ENCODE data around the gene APAF1. TPM values are rescaled to one million over a fixed set of nuclear protein-coding genes. Genes with fewer than 3 reads are reported as not detected.
A peak's percentile ranks its signal among the peaks of the same experiment; 100 is the strongest.

The APAF1 gene
- polyA plus RNA-seq, 3 donors, result 29.5 to 36.7 (median 30.0) TPM

- WGBS (ENCODE audit: insufficient coverage), result 6% methylated on average over 53 of the region's 54 CpGs
- DNase-seq, result no peak
- peaks cover 0 to 7% (median 4%) of the 10 kb centered on the region in 7 donors for H3K9me3 Mint-ChIP-seq
- Histone ChIP-seq H2AFZ (ENCODE audit: insufficient read depth, low read depth, low read length, poor library complexity, severe bottlenecking) (peak overlapping the region; percentile 67), H3K4me3 (replicated peaks in 1 of 3; ENCODE audit: low read depth in 2 of 3, low read length in 3 of 3) (peak overlapping the region; percentile 7 to 74 (median 17)), H3K36me3 (replicated peaks in 1 of 2; ENCODE audit: control insufficient read depth in 1 of 2, insufficient read depth in 2 of 2, low read length in 2 of 2) (no peaks in the 10 kb centered on the region), H3K4me1 (ENCODE audit: control insufficient read depth in 1 of 2, insufficient read depth in 2 of 2, low read length in 2 of 2) (peaks cover 7 to 10% of the 10 kb centered on the region in 2 donors), H4K20me1 (ENCODE audit: insufficient read depth, low read length) (no peaks in the 10 kb centered on the region), H3K27me3 (ENCODE audit: control insufficient read depth in 2 of 2, insufficient read depth in 2 of 2, low read length in 2 of 2) (peaks cover 34 to 55% of the 10 kb centered on the region in 2 donors), H3K9me3 (replicated peaks in 1 of 2; ENCODE audit: control insufficient read depth in 1 of 2, insufficient read depth in 1 of 2, low read length in 2 of 2) (peaks cover 0 to 10% of the 10 kb centered on the region in 2 donors), H3K79me2 (ENCODE audit: insufficient read depth, low read length) (no peaks in the 10 kb centered on the region), H3K4me2 (replicated peaks; ENCODE audit: extremely low read depth, low read length, poor library complexity, severe bottlenecking) (peak overlapping the region; percentile 85), H3K27ac (ENCODE audit: low read depth in 1 of 2, low read length in 2 of 2) (no peak overlapping the region), H3K9ac (ENCODE audit: insufficient read depth, low read length, poor library complexity, severe bottlenecking) (peak overlapping the region; percentile 21)
- H3K27me3 Mint-ChIP-seq (ENCODE audit: low read depth in 3 of 3), result peaks cover 50 to 64% (median 56%) of the 10 kb centered on the region in 3 donors
- H3K27ac Mint-ChIP-seq, result peak overlapping the region in 1 of 7 donors; percentile 37
- H3K36me3 Mint-ChIP-seq, result peaks cover 0 to 3% of the 10 kb centered on the region in 2 donors
- H3K4me3 Mint-ChIP-seq, result peak overlapping the region; percentile 75 to 88
- TF ChIP-seq, protein P1, sequence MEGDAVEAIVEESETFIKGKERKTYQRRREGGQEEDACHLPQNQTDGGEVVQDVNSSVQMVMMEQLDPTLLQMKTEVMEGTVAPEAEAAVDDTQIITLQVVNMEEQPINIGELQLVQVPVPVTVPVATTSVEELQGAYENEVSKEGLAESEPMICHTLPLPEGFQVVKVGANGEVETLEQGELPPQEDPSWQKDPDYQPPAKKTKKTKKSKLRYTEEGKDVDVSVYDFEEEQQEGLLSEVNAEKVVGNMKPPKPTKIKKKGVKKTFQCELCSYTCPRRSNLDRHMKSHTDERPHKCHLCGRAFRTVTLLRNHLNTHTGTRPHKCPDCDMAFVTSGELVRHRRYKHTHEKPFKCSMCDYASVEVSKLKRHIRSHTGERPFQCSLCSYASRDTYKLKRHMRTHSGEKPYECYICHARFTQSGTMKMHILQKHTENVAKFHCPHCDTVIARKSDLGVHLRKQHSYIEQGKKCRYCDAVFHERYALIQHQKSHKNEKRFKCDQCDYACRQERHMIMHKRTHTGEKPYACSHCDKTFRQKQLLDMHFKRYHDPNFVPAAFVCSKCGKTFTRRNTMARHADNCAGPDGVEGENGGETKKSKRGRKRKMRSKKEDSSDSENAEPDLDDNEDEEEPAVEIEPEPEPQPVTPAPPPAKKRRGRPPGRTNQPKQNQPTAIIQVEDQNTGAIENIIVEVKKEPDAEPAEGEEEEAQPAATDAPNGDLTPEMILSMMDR (IDR thresholded peaks at IDR 0.05), result no peak
- intact Hi-C loops (cut with micrococcal nuclease), result no loop called here
- peaks cover 10% of the 10 kb centered on the region for H3K4me1 Mint-ChIP-seq
These were observed 100.7 kb downstream of the APAF1 start for GRCh38 chr12:98745578-98746391.

GRCh38 chr12:98748463-98748862 is 103.4 kb downstream of the APAF1 start:
- peaks cover 0 to 7% (median 2%) of the 10 kb centered on the region in 7 donors for H3K9me3 Mint-ChIP-seq
- H3K79me2 ChIP-seq (ENCODE audit: insufficient read depth, low read length), result no peaks in the 10 kb centered on the region
- peaks cover 0 to 3% of the 10 kb centered on the region in 2 donors for H3K36me3 Mint-ChIP-seq
- H3K9me3 ChIP-seq (replicated peaks in 1 of 2; ENCODE audit: control insufficient read depth in 1 of 2, insufficient read depth in 1 of 2, low read length in 2 of 2), result peaks cover 0 to 9% of the 10 kb centered on the region in 2 donors
- peaks cover 7 to 10% of the 10 kb centered on the region in 2 donors for H3K4me1 ChIP-seq (ENCODE audit: control insufficient read depth in 1 of 2, insufficient read depth in 2 of 2, low read length in 2 of 2)
- no peaks in the 10 kb centered on the region for H4K20me1 ChIP-seq (ENCODE audit: insufficient read depth, low read length)
- H3K27ac ChIP-seq (ENCODE audit: low read depth in 1 of 2, low read length in 2 of 2), result no peak overlapping the region
- peaks cover 10% of the 10 kb centered on the region for H3K4me1 Mint-ChIP-seq
- no peak overlapping the region for H3K9ac ChIP-seq (ENCODE audit: insufficient read depth, low read length, poor library complexity, severe bottlenecking)
- H3K4me3 ChIP-seq (replicated peaks in 1 of 3; ENCODE audit: low read depth in 2 of 3, low read length in 3 of 3), result no peak overlapping the region
- intact Hi-C loops (cut with micrococcal nuclease), result no loop called here
- no peak for DNase-seq
- no peak overlapping the region for H2AFZ ChIP-seq (ENCODE audit: insufficient read depth, low read depth, low read length, poor library complexity, severe bottlenecking)
- H3K27ac Mint-ChIP-seq, result no peak overlapping the region
- 100% methylated on average over 1 of the region's 3 CpGs for WGBS (ENCODE audit: insufficient coverage)
- no peaks in the 10 kb centered on the region for H3K36me3 ChIP-seq (replicated peaks in 1 of 2; ENCODE audit: control insufficient read depth in 1 of 2, insufficient read depth in 2 of 2, low read length in 2 of 2)
- TF ChIP-seq, protein P1 (IDR thresholded peaks at IDR 0.05), result no peak
- H3K4me2 ChIP-seq (replicated peaks; ENCODE audit: extremely low read depth, low read length, poor library complexity, severe bottlenecking), result no peak overlapping the region
- peaks cover 34 to 48% of the 10 kb centered on the region in 2 donors for H3K27me3 ChIP-seq (ENCODE audit: control insufficient read depth in 2 of 2, insufficient read depth in 2 of 2, low read length in 2 of 2)
- H3K4me3 Mint-ChIP-seq, result no peak overlapping the region
- H3K27me3 Mint-ChIP-seq (ENCODE audit: low read depth in 3 of 3), result peaks cover 41 to 50% (median 46%) of the 10 kb centered on the region in 3 donors
